Right renal cortex interstitium (tissue), 3 donors: ENCODE results near the gene RPL35. TPM values are rescaled to one million over a fixed set of nuclear protein-coding genes. Genes with fewer than 3 reads are reported as not detected.
A peak's percentile ranks its signal among the peaks of the same experiment; 100 is the strongest.

Source experiments
- DNase-seq, 3 donors: peaks; one replicate each; pipeline ENCODE4 v3.0.0-alpha.2; 2013; ENCODE audit warnings: low read depth in 3 of 3, low spot score in 2 of 3
- polyA plus RNA-seq, 3 donors: library from polyadenylated mRNA; unstranded; fragments of 120-200 nt; gene quantifications; one replicate each; pipeline ENCODE4 v1.2.1, GENCODE V29; 2013; ENCODE audit not compliant: insufficient read length in 3 of 3

The RPL35 gene
- polyA plus RNA-seq, 3 donors = 727 to 776 (median 751) TPM

- no peak for DNase-seq
Measured at GRCh38 chr9:124877021-124877782, 15.4 kb upstream of the RPL35 start.

- no peak for DNase-seq
Measured at GRCh38 chr9:124875501-124875900, 13.7 kb upstream of the RPL35 start.

- no peak for DNase-seq
Measured at GRCh38 chr9:124873664-124874063, 11.9 kb upstream of the RPL35 start.

- no peak for DNase-seq
Measured at GRCh38 chr9:124871156-124871561, 9.4 kb upstream of the RPL35 start.

GRCh38 chr9:124870723-124871122 lies 9.0 kb upstream of the RPL35 start:
- DNase-seq = no peak

- no peak for DNase-seq
Measured at GRCh38 chr9:124869986-124870560, 8.3 kb upstream of the RPL35 start.

GRCh38 chr9:124869466-124869985 lies 7.8 kb upstream of the RPL35 start:
- DNase-seq = no peak

GRCh38 chr9:124868511-124869465 lies 7.0 kb upstream of the RPL35 start:
- peak in 1 of 3 donors; percentile 57 for DNase-seq

GRCh38 chr9:124863371-124863871 lies 1.7 kb upstream of the RPL35 start:
- no peak for DNase-seq

GRCh38 chr9:124860582-124861341 lies 995 bp downstream of the RPL35 start:
- no peak for DNase-seq

- DNase-seq = no peak
Measured at GRCh38 chr9:124859803-124860581, 1.8 kb downstream of the RPL35 start.

- no peak for DNase-seq
Measured at GRCh38 chr9:124858330-124859046, 3.3 kb downstream of the RPL35 start.

- DNase-seq = no peak
Measured at GRCh38 chr9:124857533-124858162, 4.1 kb downstream of the RPL35 start.

- no peak for DNase-seq
Measured at GRCh38 chr9:124855944-124856765, 5.6 kb downstream of the RPL35 start.

GRCh38 chr9:124855566-124855943 lies 6.2 kb downstream of the RPL35 start:
- no peak for DNase-seq

GRCh38 chr9:124854822-124855221 lies 6.9 kb downstream of the RPL35 start:
- DNase-seq = no peak

- no peak for DNase-seq
Measured at GRCh38 chr9:124854161-124854560, 7.6 kb downstream of the RPL35 start.
